Colonic mucosa (tissue), 4 donors: ENCODE results near the gene PRKCB. TPM values are rescaled to one million over a fixed set of nuclear protein-coding genes. Genes with fewer than 3 reads are reported as not detected.

Experiments used
- DNase-seq: peaks from one replicate; pipeline ENCODE4 v3.0.0-alpha.2; 2020
- H3K27ac ChIP-seq: fragments of 200-600 bp; one replicate; pipeline ENCODE4 v1.8.0; 2021
- H3K27me3 ChIP-seq: fragments of 200-600 bp; one replicate; pipeline ENCODE4 v1.8.0; 2021
- H3K36me3 ChIP-seq: fragments of 200-600 bp; one replicate; pipeline ENCODE4 v1.8.0; 2021
- H3K4me1 ChIP-seq: fragments of 200-600 bp; one replicate; pipeline ENCODE4 v1.8.0; 2021; ENCODE audit warnings: mild to moderate bottlenecking
- H3K4me3 ChIP-seq: fragments of 200-600 bp; one replicate; pipeline ENCODE4 v1.8.0; 2021
- H3K9ac ChIP-seq, 2 donors: one replicate each; pipeline ENCODE4 v1.7.0; 2013; ENCODE audit warnings: control low read depth in 2 of 2, low read depth in 2 of 2, low read length in 2 of 2
- H3K9me3 ChIP-seq: fragments of 200-600 bp; one replicate; pipeline ENCODE4 v1.8.0; 2021
- CTCF ChIP-seq: fragments of 200-600 bp; IDR thresholded peaks from one replicate; pipeline ENCODE4 v1.8.0; 2022; ENCODE audit warnings: antibody characterized with exemption, mild to moderate bottlenecking
- intact Hi-C: fragments of 100-400 bp; cut with DNase I; formaldehyde crosslinking; loops from one replicate; pipeline ENCODE4 v1.14.1; 2022
- total RNA-seq, 2 donors: library from RNA; stranded (reverse); fragmentation: NEBNext Ultra II Directional in 1 of 2; extraction: Animal tissue kit (Norgen Biotek cat#: 25700) in 1 of 2; gene quantifications; one replicate each; pipeline ENCODE4 v1.2.1, GENCODE V29; 2021
- donor health status: healthy.
- donor health status: DM: no; HTN: no; CAD: no.
- donor health status: DM: no; HTN: no; CAD: no.

Gene PRKCB
- total RNA-seq, 2 donors from 2014 or later, result 2.5 to 10.7 TPM

GRCh38 chr16:23987443-23987842 is 151.7 kb downstream of the PRKCB start:
- no peak overlapping the region for H3K9ac ChIP-seq
- H3K27ac ChIP-seq, result no peak overlapping the region
- H3K4me1 ChIP-seq, result no peaks in the 10 kb centered on the region
- no peaks in the 10 kb centered on the region for H3K36me3 ChIP-seq
- H3K27me3 ChIP-seq, result no peaks in the 10 kb centered on the region
- no peaks in the 10 kb centered on the region for H3K9me3 ChIP-seq
- TF ChIP-seq CTCF, result no peak
- no peak overlapping the region for H3K4me3 ChIP-seq
- intact Hi-C loops, result no loop called here
- DNase-seq, result no peak

- H3K9ac ChIP-seq, result no peak overlapping the region
- H3K4me3 ChIP-seq, result no peak overlapping the region
- H3K27ac ChIP-seq, result no peak overlapping the region
- H3K27me3 ChIP-seq, result no peaks in the 10 kb centered on the region
- no peak for TF ChIP-seq CTCF
- no peaks in the 10 kb centered on the region for H3K9me3 ChIP-seq
- no peak for DNase-seq
- no peaks in the 10 kb centered on the region for H3K36me3 ChIP-seq
- H3K4me1 ChIP-seq, result no peaks in the 10 kb centered on the region
- intact Hi-C loops, result no loop called here
These were observed 154.7 kb downstream of the PRKCB start for GRCh38 chr16:23990507-23990906.

GRCh38 chr16:23991066-23991465 is 155.3 kb downstream of the PRKCB start:
- no peak overlapping the region for H3K9ac ChIP-seq
- H3K27ac ChIP-seq, result no peak overlapping the region
- no peaks in the 10 kb centered on the region for H3K9me3 ChIP-seq
- no peaks in the 10 kb centered on the region for H3K27me3 ChIP-seq
- no peak overlapping the region for H3K4me3 ChIP-seq
- H3K4me1 ChIP-seq, result no peaks in the 10 kb centered on the region
- DNase-seq, result no peak
- TF ChIP-seq CTCF, result no peak
- no peaks in the 10 kb centered on the region for H3K36me3 ChIP-seq
- intact Hi-C loops, result no loop called here

GRCh38 chr16:23994615-23995014 is 158.8 kb downstream of the PRKCB start:
- no peak for DNase-seq
- intact Hi-C loops, result no loop called here
- no peaks in the 10 kb centered on the region for H3K9me3 ChIP-seq
- no peak overlapping the region for H3K27ac ChIP-seq
- H3K27me3 ChIP-seq, result no peaks in the 10 kb centered on the region
- no peak overlapping the region for H3K4me3 ChIP-seq
- no peaks in the 10 kb centered on the region for H3K36me3 ChIP-seq
- H3K9ac ChIP-seq, result no peak overlapping the region
- TF ChIP-seq CTCF, result no peak
- no peaks in the 10 kb centered on the region for H3K4me1 ChIP-seq

- Histone ChIP-seq H3K4me3 (no peak overlapping the region), H3K27ac (no peak overlapping the region), H3K27me3 (no peaks in the 10 kb centered on the region), H3K36me3 (no peaks in the 10 kb centered on the region), H3K4me1 (no peaks in the 10 kb centered on the region), H3K9ac (no peak overlapping the region), H3K9me3 (no peaks in the 10 kb centered on the region)
- intact Hi-C loops, result no loop called here
- no peak for DNase-seq
- no peak for TF ChIP-seq CTCF
These were observed 160.6 kb downstream of the PRKCB start for GRCh38 chr16:23996258-23996955.
